Tibial nerve (tissue), 3 donors: Measurements from ENCODE around the gene CBARP.

Experiments
- POLR2A ChIP-seq, 2 donors: fragments of 450-650 bp; IDR thresholded peaks; one replicate each; pipeline ENCODE4 v1.6.1; 2017; ENCODE audit warnings: antibody characterized with exemption in 2 of 2, mild to moderate bottlenecking in 2 of 2, moderate library complexity in 2 of 2
- TF ChIP-seq, protein P1 (sequence below), 5 experiments: fragments of 200-600 bp in 3 of 5; fragments of 450-650 bp in 2 of 5; sonication (generic) in 3 of 5; IDR thresholded peaks; one replicate each; pipeline ENCODE4 v1.5.1; 2016 to 2019; ENCODE audit warnings: antibody characterized with exemption in 5 of 5, mild to moderate bottlenecking in 3 of 5, moderate library complexity in 2 of 5

DNA sequence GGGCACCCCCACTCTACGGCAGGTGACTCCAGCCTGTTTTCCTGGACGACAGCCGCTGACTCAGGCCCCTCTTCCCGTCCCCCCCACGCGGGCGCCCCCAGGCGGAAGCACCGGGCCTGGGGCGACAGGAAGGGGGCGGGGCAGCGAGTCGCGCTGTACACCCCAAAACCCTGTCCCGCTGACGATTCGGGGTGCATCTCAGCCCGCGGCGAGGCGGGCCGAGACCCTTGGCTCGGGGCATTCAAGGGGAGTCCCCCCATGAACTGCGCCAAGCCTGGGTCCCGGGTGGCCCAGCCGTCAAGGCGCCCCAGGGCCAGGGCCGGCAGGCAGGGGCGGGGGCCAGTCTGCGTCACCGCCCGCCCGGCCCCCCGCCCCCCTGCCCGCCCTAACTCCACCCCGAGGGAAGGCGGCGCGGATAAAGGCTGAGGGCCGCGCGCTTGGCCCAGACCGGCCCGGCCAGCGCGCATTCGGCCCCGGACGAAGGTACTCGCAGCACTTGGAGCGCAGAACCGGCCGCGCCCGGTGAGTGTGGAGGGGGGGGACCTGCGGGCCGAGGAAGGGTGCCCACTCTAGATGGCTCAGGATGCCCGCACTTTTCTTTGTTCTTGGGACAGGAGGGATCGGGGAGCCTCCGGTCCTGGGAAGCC lies 10.5 kb upstream of the CBARP start, which contains the start of gene MIDN:
- TF ChIP-seq, protein P1, sequence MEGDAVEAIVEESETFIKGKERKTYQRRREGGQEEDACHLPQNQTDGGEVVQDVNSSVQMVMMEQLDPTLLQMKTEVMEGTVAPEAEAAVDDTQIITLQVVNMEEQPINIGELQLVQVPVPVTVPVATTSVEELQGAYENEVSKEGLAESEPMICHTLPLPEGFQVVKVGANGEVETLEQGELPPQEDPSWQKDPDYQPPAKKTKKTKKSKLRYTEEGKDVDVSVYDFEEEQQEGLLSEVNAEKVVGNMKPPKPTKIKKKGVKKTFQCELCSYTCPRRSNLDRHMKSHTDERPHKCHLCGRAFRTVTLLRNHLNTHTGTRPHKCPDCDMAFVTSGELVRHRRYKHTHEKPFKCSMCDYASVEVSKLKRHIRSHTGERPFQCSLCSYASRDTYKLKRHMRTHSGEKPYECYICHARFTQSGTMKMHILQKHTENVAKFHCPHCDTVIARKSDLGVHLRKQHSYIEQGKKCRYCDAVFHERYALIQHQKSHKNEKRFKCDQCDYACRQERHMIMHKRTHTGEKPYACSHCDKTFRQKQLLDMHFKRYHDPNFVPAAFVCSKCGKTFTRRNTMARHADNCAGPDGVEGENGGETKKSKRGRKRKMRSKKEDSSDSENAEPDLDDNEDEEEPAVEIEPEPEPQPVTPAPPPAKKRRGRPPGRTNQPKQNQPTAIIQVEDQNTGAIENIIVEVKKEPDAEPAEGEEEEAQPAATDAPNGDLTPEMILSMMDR (IDR thresholded peaks at IDR 0.05), result peak in 1 of 5 experiments; percentile 15
- TF ChIP-seq POLR2A (IDR thresholded peaks at IDR 0.05), result peak; percentile 72 to 87
